ENCODE measurements around the gene VLDLR.
A peak's percentile ranks its signal among the peaks of the same experiment; 100 is the strongest.

Gene VLDLR

DNA sequence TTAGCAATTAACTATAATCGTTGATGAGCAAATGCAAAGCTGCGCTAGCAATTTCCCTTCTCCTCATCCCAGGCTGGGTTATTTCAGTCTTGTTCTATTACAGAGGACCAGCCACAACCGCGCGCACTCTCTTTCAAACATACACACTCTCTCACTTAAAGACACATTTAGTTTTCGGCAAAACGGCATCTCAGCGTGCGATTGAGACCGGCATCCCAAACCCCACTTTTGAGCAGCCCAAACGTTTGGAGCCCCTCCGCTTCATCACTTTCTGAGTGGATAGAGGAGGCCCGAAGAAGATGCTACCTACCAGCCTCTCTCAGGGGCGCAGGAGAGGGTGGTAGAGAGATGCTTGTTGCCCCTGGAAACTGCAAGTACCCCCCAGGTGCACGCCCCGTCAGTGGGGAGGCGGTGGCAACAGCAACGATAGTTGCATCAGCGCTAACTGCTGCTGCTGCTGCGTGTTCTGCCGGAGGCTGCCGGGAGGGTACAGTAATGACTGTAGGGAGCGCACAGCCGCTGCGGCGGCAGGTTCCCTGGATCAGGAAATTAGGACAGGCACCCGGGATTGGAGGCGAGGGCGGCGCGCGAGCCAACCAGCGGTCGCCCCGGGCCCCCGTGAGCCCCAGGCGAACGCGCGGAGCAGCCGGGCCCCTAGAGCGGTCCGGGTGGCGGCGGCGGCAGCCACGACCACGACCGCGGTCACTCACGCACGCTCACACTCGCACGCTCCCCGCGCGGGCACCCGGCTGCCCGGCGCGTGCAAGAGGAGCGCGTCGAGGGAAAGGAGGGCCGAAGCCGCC, 467 bp upstream of the VLDLR start:
- DNase-seq (ENCODE audit: low read depth in 3 of 3, low spot score in 1 of 3): peak in 1 of 3 donors; percentile 37

DNA sequence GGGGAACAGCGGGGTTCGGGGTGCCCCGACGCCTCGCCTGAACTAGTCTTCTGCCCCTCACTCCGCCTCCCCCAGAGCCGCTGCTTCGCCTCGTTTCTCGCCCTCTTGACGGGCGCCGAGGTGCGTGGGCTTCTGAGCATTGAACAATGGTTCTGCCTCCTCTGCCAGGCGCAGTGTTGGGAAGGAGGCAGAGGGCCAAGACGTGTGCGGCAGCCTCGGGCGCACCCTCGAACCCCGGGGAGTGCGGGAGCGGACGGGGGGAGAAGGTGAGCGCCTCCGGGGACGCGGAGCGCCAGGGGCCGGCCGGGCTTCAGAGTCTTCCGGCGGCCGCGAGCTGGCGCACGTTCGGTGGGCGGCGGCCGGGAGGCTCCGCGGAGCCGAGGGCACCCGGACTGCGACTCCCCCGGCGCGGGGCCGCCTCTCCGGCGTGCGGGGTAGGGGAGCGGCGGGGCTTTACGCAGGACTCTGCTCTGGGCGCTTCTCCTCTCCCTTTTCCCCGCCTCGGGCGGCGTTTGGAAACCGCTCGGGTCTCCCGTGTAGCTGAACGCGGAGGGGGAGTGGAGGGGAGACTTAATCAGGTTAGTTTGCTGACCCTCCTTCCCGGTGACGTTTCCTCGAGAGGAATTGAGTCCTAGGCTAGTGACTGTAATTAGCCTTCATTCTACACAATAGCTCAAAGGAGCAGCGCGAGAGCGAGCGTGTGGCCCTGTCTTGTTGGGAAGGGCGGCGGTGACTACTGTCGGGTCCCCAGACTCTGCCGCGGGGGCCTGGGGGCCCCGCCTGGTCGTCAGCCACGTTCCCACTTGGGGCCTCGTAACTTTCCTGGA, 1.1 kb downstream of the VLDLR start:
- DNase-seq (ENCODE audit: low read depth in 3 of 3, low spot score in 1 of 3): no peak

- DNase-seq (ENCODE audit: low read depth in 3 of 3, low spot score in 1 of 3): no peak
Observed at GRCh38 chr9:2623288-2624050, 1.9 kb downstream of the VLDLR start.

- DNase-seq (ENCODE audit: low read depth in 3 of 3, low spot score in 1 of 3): no peak
Observed at GRCh38 chr9:2624051-2624682, 2.6 kb downstream of the VLDLR start.

- DNase-seq (ENCODE audit: low read depth in 3 of 3, low spot score in 1 of 3): no peak
Observed at GRCh38 chr9:2625427-2625826, 3.8 kb downstream of the VLDLR start.

GRCh38 chr9:2628919-2629318, 7.3 kb downstream of the VLDLR start:
- no peak for DNase-seq (ENCODE audit: low read depth in 3 of 3, low spot score in 1 of 3)

GRCh38 chr9:2630158-2630557, 8.6 kb downstream of the VLDLR start:
- DNase-seq (ENCODE audit: low read depth in 3 of 3, low spot score in 1 of 3): no peak

GRCh38 chr9:2631263-2631662, 9.7 kb downstream of the VLDLR start:
- no peak for DNase-seq (ENCODE audit: low read depth in 3 of 3, low spot score in 1 of 3)

- no peak for DNase-seq (ENCODE audit: low read depth in 3 of 3, low spot score in 1 of 3)
Observed at GRCh38 chr9:2634153-2634552, 12.6 kb downstream of the VLDLR start.

- DNase-seq (ENCODE audit: low read depth in 3 of 3, low spot score in 1 of 3): no peak
Observed at GRCh38 chr9:2634818-2635217, 13.2 kb downstream of the VLDLR start.

DNA sequence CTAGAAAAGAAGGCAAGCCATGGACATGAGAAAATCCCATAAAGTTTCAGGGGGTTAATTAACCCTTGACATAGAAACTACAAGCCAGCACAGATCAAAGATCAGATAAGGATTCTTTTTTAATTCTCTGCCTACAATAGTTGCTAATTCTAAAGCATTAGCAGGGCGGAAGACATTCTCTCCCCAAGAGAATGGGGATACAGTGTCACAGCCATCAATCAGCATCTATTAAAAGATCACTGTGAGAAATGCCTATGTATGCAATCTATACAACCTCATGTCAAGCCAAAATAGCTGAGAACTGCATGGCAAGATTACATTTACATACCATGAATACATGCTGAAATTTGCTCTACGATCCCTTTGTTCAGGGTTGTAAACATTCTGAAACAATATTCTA, 14.3 kb downstream of the VLDLR start:
- no peak for DNase-seq (ENCODE audit: low read depth in 3 of 3, low spot score in 1 of 3)

DNA sequence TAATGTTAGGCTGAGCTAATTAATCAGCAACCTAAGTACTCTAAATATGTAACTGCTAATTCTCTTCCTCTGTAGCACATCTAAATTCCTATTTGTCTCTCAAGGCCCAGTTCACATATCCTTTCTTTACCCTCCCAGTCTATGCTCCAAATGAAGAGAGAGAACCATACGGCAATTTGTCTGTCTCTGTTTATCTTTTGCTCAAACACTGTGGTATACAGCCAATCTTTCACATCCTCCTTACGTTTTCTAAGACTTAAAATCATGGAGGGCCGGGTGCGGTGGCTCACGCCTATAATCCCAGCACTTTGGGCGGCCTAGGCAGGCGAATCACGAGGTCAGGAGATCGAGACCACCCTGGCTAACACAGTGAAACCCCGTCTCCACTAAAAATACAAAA, 15.8 kb downstream of the VLDLR start:
- no peak for DNase-seq (ENCODE audit: low read depth in 3 of 3, low spot score in 1 of 3)

- DNase-seq (ENCODE audit: low read depth in 3 of 3, low spot score in 1 of 3): no peak
Observed at GRCh38 chr9:2638871-2639673, 17.5 kb downstream of the VLDLR start.

DNA sequence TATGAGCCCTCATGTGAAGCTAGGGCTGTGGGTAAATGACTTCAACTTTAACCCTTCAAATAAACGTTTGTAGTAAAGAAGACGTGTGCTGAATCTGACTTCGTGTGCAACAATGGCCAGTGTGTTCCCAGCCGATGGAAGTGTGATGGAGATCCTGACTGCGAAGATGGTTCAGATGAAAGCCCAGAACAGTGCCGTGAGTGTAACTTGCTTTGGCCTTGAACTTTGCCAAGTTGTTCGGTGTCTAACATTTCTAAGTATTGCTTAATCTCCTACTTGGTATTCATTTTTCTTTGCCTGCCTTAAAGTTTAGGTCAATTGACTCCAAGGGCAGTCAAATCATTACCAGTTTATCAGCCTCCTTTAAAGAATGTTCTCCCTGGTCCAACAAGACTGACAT, 18.2 kb downstream of the VLDLR start:
- no peak for DNase-seq (ENCODE audit: low read depth in 3 of 3, low spot score in 1 of 3)

DNA sequence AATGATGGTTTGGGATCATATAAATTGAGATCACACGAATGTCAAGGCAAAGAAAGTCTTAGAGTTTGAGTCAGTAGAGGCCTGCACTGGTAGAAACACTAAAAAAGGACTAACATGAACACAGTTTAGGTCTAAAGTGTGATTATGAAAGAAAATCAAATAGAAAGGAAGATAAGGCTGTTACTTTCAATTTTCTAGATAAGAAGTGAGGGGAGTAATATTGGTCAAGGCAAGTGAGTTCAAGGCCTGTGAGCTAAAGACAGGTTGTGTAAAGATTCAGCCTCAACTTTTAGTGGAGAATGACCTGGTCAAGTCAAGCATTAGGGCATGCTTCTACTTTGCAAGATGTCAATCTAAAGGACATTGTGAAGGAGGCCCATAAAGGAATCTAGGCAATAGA, 19.0 kb downstream of the VLDLR start:
- no peak for DNase-seq (ENCODE audit: low read depth in 3 of 3, low spot score in 1 of 3)

GRCh38 chr9:2641033-2641432, 19.4 kb downstream of the VLDLR start:
- no peak for DNase-seq (ENCODE audit: low read depth in 3 of 3, low spot score in 1 of 3)

DNA sequence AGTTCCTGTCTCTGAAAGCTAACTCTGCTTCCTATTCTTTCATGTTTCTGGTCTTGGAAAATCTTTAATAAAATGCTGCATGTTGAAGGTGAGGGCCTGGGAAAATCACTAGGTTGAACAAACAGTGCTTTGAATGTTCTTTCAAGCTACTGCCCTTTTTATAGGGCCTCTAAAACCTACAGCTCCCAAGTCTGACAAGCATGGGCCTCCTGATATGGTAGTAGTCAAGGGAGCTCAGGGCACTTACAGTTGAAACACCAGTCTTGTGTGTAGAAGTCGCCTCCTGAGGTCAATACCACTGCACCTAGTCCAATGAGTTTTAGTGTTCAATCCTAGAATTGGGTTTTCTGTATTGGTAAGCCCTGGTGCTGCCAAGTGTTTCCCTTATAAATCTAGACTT, 20.5 kb downstream of the VLDLR start:
- DNase-seq (ENCODE audit: low read depth in 3 of 3, low spot score in 1 of 3): no peak

DNA sequence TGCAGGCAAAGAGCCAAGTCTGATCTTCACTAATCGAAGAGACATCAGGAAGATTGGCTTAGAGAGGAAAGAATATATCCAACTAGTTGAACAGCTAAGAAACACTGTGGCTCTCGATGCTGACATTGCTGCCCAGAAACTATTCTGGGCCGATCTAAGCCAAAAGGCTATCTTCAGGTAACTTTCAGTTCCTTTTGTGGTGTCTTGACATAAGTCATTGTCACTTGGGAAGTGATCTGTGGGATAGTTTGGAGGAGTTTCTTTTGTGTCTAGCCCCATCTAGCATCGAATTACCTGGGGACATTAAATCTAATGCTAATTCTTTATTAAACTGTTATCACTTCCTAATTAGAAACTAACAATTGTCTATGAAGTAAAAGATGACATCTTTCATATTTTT, 24.0 kb downstream of the VLDLR start:
- DNase-seq (ENCODE audit: low read depth in 3 of 3, low spot score in 1 of 3): no peak

GRCh38 chr9:2655411-2655901, 33.9 kb downstream of the VLDLR start:
- no peak for DNase-seq (ENCODE audit: low read depth in 3 of 3, low spot score in 1 of 3)

GRCh38 chr9:2657427-2657826, 35.8 kb downstream of the VLDLR start:
- DNase-seq (ENCODE audit: low read depth in 3 of 3, low spot score in 1 of 3): no peak

Measured in stimulated activated CD4-positive, alpha-beta T cell treated with anti-CD3 and anti-CD28 coated beads, TNF-alpha, amount 100 ng/mL, for 1 hour (primary cell).